T-helper 2 cell treated with Interferon-gamma antibody and Interleukin-4, amounts not matched to agents 100 ng/mL and 5 ng/mL, for 36 hours (primary cell): ENCODE data around the gene PARP6. TPM values are rescaled to one million over a fixed set of nuclear protein-coding genes. Genes with fewer than 3 reads are reported as not detected.

Source experiments
- intact Hi-C: fragments of 100-400 bp; cut with micrococcal nuclease; formaldehyde crosslinking; loops from one replicate; pipeline ENCODE4 v1.15.1; 2023
- total RNA-seq: library from RNA; stranded (reverse); gene quantifications from 2 replicates; pipeline ENCODE4 v1.2.3, GENCODE V29; 2022

Gene PARP6, protein sequence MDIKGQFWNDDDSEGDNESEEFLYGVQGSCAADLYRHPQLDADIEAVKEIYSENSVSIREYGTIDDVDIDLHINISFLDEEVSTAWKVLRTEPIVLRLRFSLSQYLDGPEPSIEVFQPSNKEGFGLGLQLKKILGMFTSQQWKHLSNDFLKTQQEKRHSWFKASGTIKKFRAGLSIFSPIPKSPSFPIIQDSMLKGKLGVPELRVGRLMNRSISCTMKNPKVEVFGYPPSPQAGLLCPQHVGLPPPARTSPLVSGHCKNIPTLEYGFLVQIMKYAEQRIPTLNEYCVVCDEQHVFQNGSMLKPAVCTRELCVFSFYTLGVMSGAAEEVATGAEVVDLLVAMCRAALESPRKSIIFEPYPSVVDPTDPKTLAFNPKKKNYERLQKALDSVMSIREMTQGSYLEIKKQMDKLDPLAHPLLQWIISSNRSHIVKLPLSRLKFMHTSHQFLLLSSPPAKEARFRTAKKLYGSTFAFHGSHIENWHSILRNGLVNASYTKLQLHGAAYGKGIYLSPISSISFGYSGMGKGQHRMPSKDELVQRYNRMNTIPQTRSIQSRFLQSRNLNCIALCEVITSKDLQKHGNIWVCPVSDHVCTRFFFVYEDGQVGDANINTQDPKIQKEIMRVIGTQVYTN
- total RNA-seq, result 55.7 and 65.5 TPM in 2 replicates

DNA sequence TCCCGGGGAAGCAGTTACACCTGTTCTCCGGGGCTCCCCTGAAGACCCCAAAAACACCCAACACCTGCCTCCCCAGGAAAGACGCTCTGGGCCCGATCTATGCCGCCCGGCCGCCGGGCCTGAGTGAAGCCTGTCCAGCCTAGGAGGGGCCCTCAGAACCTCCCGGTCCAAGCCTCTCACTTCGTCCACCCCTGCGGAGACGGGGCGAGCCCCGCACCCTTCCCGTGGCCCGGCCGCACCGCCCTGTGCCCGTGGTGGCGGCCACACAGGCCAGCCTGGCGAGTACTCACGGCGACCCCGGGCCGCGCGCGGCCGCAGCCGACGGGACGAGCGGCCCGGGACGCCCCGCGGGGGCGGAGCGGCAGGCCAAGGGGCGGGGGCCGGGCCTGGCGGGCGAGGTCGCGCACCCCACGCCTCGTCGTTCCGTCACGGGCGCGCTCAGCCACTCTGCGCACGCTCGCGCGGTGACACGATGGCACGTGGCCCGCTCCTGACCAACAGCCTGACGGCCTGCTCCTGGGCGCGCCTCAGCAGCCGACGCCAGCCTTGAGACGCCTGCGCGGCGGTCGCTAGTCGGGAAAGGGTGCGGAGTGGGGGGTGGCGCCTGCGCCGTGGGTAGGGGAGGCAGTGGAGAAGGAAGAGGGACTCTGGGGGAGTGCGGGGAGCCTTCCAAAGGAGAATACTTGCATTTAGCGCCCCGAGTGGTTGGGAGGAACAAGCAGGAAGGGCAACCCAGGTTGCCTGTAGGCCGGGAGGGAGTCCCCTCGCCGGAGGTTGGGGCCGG is at the start of gene PARP6:
PARP6 (minus strand) TSS at position 342 of the 784 bp plus-strand sequence. CDS start 5,077 bp downstream, outside the sequence.
- intact Hi-C loops, result loop anchor here (1.0 to 2.0 kb wide), 5 partner anchors 41 to 201 kb away; partner anchors contain the start of genes CELF6, HEXA and PKM

DNA sequence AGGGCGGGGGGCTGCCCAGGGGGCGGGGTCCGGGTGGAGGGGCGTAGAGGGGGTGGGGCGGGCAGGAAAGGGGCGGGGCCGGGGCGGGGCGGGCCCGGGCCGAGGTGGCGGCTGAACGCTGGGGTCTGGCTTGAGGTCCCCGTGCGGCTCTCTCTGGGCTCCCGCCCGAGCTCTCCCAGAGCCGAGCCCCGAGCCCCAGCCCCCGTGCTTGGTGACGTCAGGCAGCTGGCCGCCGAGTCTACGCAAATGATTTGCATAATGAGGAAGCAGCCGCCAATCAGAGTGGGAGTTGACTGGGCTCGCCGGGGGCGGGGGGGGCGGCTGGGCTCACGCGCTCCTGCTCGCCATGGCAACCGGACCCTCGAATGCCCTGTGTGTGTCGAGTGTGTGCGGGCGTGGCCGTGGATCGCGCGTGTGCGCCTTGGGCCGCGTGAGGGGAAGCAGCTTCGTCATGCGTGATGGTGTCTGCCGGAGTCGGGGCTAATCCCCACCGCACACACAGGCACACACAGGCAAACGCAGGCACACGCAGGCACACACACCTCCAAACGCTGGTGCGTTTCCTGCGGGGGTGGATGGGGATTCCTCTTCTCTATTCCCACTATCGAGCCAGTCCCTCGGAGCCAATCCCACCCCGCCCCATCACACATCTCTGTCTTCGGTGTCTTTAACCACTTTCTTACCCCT is 47.8 kb upstream of the PARP6 start, which contains the start of gene CELF6:
CELF6 (minus strand) TSS at position 173 of the 687 bp plus-strand sequence. CDS start 283 bp downstream, outside the sequence.
- intact Hi-C loops, result loop anchor here (1.0 to 5.0 kb wide), 3 partner anchors 48 to 367 kb away; partner anchors contain the start of genes BBS4, HIGD2B and PARP6

DNA sequence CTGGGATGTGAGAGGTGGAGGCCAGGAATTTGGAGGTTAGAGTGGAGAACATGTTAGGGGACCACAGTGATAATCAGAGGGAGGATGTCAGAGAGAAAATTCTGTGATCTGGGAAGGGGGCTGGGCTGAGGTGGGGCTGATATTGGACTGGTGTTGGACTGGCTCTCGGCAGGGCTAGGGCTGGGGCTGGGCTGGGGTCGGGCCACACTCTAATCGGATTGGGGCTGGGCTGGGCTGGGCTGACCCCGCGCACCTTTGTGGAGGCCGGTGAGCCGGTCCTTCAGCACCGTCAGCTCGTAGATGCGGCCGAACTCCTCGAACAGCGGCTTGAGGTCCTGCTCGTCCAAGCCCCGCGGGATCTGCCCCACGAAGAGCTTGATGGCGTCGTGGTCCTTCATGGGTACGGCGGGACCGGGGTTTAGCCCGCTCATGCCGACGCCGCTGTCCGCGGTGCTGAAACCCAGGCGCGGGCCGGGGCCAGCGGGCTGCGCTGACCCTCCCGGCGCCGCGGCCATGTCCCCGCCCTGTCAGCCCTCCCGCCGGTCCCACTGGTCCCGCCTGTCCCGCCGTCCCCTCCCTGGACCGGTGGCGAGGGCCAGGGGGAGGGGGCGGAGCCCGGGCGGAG is 47.1 kb upstream of the PARP6 start:
- intact Hi-C loops, result no loop called here

DNA sequence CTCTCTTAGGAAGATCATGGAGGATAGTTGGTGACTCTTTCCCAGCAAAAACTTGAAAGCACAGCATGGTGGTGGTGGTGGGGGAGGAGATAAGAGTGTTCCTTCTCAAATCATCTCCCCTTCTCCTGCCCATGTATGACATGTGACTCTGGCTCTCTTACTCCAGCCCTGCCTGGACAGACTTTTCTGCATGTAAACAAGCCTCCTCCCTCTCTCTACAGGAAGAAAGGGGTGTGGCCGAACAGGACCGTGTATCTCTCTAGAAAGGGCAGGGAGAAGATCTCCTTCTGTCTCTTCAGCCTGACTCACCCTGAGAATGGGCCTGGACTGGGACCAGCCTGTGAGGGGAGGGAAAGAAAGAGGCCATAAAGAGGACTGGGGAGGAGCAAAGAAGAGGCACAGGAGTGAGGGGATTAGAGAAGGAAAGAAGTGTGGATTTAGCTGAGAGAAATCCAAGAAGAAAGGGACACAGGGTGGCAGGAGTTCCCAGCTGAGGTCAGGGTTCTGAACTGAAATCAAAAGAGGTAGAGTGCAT is 46.1 kb upstream of the PARP6 start:
- intact Hi-C loops, result no loop called here

DNA sequence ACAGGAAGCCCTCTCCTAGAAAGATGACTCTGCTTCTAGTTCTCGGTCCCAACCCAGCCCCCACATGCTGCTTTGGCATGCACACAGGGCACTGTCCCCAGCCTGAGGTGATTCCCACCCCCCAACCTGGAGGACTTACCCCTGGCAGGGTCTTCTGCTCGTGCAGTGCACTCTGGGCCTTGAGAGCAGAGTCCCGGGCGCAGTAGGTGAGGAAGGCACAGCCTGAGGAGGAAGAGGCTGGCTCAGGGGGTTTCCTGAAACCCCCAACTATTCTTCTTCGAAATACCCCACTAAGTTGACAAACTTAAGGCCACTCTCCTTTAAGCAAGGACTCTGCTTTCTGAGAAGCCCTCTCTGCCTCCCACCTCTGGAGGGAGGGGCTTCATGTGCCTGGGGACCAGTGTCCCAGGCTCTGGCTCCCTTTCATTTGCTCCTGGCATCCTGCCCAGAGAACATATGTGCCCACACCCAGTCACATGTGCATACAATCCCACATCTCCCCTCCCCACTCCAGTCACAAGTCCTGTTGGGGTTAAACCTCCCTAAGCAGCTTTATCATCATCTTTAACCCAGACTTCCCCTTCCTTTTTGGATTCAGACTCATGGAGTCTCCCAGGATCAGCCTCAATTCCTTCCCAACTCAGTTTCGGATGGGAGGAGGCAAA is 43.5 kb upstream of the PARP6 start:
- intact Hi-C loops, result no loop called here

DNA sequence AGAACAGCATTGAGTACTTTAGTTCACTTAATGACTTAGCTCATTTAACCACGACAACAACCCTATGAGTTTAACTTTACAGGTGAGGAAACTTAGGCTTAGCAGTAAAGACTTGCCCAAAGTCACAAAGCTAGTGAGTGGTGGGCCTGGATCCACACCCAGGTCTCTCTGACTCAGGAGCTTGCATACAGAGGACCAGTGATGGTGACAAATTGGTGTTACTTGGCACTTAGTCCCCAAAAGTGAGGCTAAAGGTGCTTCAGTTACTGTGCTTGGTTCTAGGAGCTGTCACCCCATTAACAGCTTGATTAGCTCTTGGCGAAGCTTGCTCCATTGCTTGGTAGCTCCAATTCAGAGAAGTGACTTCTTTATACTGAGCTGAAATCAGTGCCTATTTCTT is 41.5 kb upstream of the PARP6 start:
- intact Hi-C loops, result no loop called here

DNA sequence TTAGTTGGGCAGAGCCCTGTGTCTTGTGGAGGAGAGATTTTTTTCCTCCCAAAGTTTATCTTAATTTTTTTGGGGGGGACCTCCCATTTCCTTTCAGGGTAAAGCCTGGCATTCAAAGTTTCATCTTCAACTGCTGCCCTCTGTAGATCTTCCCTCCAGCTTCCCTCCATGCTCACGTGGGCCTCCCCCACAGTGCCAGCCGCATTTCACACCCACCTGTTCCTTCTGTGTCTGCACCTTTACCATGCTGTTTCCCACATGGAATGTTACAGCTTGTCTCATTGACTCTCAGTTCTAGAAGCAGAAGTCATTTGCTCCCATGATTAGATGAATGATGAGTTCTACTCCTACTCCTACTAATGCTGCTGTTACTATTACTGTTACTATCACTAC is 41.1 kb upstream of the PARP6 start:
- intact Hi-C loops, result no loop called here

DNA sequence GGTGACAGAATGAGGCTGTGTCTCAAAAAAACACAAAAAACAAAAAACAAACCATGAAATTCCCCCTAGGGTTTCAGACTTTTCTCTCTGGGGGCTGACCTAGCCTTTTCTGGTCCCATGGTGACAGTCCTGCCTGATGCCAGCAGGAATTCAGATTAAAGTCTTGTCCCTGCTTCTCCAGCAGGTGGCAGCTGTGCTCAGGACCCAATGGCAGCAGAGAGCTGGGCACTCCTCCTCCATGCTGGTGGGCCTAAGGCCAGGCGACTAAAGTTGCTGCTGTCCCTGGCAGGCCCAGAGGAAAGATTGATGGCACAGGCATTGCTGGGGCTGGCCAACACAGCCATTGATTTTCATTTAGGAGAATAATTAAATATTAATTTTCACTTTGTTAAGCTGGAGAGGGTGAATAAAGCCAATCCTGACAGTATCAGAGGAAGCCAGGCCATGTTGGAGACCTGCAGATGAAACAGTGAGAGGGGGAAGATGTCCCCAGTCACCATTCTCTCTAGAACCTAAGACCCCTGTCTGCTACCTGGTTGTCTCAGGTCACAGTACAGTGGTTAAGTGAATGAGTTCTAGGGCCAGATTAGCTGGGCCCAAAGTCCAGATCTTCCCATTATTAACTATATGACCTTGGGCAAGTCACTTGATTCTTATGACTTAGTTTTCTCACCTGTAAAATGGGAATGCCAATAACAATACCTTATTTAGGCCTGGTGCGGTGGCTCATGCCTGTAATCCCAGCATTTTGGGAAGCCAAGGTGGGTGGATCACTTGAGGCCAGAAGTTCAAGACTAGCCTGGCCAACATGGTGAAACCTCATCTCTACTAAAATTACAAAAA is 40.5 kb upstream of the PARP6 start:
- intact Hi-C loops, result no loop called here

DNA sequence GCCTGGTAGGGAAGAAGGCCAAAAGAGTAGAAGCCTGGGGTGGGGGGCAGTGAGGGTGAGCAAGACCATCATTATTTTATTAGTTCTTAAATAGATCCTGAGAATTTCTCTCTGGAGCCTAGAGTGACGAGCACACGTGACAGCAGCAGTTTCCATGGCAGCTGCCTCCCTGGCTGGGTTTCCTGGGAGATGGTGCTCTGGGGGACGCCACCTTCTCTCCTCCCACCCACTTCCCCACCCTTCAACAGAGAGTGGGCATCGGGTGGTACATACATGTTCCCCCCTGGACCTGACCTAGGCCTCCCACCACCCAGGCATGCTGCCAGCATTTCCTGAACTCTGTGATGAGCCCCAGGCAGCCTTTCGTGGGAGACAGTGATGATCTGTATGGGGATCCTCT is 34.7 kb upstream of the PARP6 start:
- intact Hi-C loops, result no loop called here

DNA sequence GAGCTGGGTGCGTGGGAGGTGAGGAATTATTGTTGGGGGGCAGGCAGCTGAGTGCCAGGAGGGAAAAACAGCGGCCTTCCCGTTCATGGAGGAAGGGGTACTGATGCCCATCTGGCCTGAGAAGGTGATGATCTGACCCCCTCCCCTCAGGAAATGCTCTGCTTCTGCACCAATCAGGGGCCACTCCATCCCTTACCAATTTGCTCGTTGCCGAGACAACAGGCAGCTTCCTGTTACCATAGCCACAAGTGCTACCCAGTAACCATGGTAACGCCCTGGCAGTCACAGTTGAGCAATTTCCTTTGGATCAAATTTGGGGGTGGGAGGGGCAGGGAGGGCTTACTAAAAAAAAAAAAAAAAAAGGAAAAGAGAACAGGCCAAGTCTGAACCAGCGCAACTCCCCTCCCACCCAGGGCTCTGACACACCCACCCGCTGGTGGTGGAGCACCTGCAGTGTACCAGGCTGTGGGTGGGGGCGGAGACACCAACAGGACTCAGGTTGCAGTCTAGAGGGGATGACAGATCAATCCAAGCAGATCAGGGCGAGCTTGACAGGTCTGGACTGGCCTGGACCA is 33.9 kb upstream of the PARP6 start:
- intact Hi-C loops, result no loop called here

DNA sequence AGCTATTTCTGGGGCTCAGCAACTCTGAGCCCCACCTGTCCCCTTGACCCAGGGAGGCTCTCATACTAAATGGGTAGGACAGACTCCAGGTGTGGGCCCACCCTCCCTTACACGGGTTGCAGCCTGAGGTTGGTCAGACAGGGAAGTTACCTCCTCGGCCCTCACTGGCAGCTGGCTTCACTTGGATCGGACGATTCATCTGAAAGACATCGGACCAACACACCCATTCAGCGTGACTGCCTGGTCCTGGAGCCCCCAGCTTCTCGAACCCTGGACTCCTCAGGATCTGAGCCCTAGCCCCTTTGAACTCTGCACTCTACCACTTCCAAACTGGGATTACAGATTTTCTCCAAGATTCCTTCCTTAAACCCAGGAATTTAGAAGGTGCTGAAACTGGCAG is 32.2 kb upstream of the PARP6 start:
- intact Hi-C loops, result no loop called here

DNA sequence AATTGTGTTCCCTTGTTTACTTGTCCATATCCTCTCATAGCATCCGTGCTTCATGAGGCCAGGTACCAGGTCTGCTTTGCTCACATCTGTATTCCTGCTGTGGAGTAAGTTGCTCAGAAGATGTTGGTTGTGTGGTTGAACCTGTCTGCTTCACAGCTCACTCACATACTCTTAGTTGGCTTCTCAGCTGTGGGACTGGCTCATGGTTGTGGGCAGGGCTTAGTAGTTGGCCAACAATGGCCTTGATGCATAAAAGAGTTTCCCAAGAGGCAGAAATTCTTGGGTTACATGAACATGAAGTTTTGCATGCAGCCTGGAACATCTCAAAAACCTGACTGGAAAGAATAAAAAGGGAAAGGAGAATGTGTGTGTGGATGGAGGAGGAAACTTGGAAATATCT is 30.6 kb upstream of the PARP6 start:
- intact Hi-C loops, result no loop called here

DNA sequence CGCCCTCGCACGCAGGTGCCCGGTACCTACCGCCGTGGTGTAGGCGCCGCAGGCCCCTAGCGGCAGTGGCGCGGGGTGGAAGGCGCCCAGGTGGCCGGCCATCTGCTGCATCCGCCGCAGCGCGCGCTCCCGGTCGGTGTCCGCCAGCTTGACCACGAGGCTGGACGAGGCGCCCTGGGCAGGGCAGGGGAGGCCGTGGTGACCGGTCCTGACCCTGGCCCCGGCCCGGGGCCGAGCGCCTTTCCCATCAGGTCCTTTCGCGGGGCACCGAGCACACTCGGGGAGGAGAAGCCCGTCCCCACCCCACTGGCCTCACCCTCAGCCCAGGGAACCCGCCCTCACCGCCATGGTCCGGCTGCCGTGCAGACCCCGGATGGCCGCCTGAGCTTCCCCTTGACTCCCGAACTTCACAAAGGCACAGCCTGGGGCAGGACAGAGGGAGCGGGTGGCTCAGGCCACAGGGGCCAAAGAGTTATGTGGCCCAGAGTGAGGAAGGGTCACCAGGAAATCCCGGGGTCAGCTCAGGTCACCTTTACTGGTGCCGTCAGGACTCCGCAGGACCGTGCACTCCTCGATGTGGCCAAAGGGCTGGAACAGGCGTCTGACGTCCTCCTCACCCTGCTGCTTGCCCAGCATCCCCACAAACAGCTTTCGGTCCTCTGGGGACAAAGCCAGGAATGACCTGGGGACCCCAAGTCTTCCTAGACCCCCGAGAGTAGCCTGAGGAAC is 17.4 kb upstream of the PARP6 start:
- intact Hi-C loops, result no loop called here

DNA sequence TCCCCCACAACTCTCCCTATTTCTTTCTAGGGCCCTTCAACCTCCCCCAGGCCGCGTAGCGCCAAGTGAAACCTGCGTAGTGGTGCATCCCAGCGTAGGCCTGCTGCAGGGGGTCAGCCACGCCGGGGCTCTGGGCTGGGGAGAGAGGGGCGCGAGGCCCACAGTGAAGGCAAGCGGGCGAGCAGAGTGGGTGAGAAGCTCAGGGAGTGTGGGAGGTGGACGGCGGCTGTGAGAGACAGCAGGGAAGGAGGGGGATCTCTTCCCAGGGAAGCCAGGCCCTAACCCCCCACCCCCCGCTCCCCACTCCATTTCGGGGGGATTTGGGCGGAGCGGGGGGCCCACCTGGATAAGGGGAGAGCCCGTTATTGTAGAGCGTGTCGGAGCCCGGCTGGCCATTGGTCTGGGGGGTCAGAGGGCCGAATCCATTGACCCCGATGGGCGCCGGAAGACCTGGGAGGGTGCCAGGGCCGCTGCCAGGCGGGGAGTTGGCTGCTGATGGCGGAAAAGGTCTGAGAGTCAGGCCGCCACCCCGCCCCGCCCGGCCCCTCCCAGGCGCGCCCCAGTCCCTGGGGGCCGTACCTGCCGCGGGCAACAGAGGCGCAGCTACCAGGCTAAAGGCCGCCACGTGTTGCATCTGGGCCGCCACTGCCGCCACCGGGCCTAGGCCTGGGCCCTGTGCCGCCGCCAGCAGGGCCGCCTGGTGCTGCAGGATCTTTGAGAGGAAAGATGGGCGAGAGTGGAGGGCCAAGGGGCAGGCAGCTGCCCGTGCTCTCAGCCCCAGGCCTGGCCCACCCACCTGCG is 16.6 kb upstream of the PARP6 start:
- intact Hi-C loops, result no loop called here

DNA sequence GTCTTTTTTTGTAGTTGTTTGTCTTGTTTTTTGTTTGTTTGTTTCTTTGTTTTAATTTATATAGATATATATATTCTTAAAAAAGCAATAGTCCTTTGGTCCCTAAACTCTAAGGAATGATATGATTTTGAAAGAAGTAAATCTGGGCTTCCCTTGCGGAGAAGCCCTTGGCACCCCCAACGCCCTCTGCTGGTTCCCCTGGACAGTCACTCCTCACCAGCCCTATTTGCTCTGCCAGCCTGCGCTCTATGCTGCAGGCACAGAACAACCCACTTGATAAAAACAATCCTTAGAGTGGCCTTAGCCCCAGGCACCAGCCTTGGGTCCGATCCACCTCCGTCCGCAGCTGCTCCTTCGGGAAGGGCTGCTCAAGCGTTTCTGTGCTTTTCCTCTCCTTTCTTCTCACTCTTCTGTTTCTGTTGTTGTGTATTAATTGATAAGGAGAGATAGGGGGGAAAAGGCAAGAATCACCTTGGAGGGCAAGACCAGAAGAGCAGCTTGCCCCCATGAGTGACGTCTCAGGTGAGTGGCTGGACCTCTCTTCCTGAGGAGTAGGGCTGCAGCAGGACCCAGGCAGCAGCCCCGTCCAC is 13.7 kb upstream of the PARP6 start:
- intact Hi-C loops, result loop anchor here (1.0 kb wide), 1 partner anchor 87 kb away; no protein-coding TSS in a partner anchor

DNA sequence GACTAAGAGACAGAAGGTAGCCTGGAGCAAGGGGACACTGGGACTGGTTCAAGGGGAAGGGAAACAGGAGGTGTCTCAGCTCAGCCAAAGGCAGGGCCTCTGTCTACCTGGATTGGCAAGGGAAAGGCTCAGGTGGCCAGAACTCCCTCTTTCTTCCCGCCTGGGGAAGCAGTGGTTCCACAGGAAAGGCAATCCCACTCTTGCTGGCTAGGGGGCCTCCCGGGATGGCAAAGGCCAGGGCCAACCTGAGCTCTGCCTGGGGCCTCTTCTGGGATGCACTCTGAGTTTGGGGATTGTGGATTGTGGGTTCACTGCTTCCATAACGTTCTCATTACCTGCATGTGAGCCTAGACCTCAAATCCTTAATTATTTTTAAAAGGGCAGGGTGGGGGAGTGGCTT is 13.0 kb upstream of the PARP6 start:
- intact Hi-C loops, result no loop called here

DNA sequence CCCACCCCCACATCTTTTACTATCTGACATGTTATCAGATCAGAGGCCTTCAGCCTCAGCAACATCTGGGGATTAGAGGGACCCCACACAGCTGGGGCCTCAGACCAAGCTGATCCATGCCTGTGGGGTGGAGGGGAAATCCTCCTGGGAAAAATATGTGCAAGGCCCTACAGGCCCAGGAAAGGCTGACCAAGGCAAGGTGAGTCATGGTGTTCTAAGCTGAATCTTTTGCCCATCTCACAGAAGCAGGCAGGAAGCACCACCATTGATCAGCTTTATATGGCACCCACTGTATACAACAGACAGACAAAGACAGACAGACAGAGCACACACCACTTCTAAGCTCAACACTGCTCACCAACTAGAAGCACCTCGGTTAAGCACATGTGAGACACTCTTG is 12.4 kb upstream of the PARP6 start:
- intact Hi-C loops, result no loop called here
